ENCODE results near the gene SERGEF.

The SERGEF gene

GRCh38 chr11:17852246-17852645 lies 160.6 kb downstream of the SERGEF start:
- in situ Hi-C loops (cut with HindIII; ENCODE audit: low pct_unique_long_range_greater_than_20kb, low sequenced_read_pairs), result no loop called here
- no peak for DNase-seq (ENCODE audit: low read depth in 1 of 2, low spot score in 1 of 2)
- TF ChIP-seq JUND (IDR thresholded peaks at IDR 0.05; ENCODE audit: low read depth), result no peak

- no peak for DNase-seq (ENCODE audit: low read depth in 1 of 2, low spot score in 1 of 2)
- TF ChIP-seq JUND (IDR thresholded peaks at IDR 0.05; ENCODE audit: low read depth), result no peak
- in situ Hi-C loops (cut with HindIII; ENCODE audit: low pct_unique_long_range_greater_than_20kb, low sequenced_read_pairs), result no loop called here
Measured at GRCh38 chr11:17851697-17852096, 161.2 kb downstream of the SERGEF start.

- in situ Hi-C loops (cut with HindIII; ENCODE audit: low pct_unique_long_range_greater_than_20kb, low sequenced_read_pairs), result no loop called here
- TF ChIP-seq JUND (IDR thresholded peaks at IDR 0.05; ENCODE audit: low read depth), result no peak
- DNase-seq (ENCODE audit: low read depth in 1 of 2, low spot score in 1 of 2), result no peak
Measured at GRCh38 chr11:17850336-17850735, 162.5 kb downstream of the SERGEF start.

GRCh38 chr11:17848715-17849114 lies 164.1 kb downstream of the SERGEF start:
- TF ChIP-seq JUND (IDR thresholded peaks at IDR 0.05; ENCODE audit: low read depth), result no peak
- DNase-seq (ENCODE audit: low read depth in 1 of 2, low spot score in 1 of 2), result no peak
- in situ Hi-C loops (cut with HindIII; ENCODE audit: low pct_unique_long_range_greater_than_20kb, low sequenced_read_pairs), result no loop called here

GRCh38 chr11:17846852-17847453 lies 165.9 kb downstream of the SERGEF start:
- in situ Hi-C loops (cut with HindIII; ENCODE audit: low pct_unique_long_range_greater_than_20kb, low sequenced_read_pairs), result no loop called here
- no peak for TF ChIP-seq JUND (IDR thresholded peaks at IDR 0.05; ENCODE audit: low read depth)
- peak; percentile 6 to 66 for DNase-seq (ENCODE audit: low read depth in 1 of 2, low spot score in 1 of 2)

- in situ Hi-C loops (cut with HindIII; ENCODE audit: low pct_unique_long_range_greater_than_20kb, low sequenced_read_pairs), result no loop called here
- no peak for TF ChIP-seq JUND (IDR thresholded peaks at IDR 0.05; ENCODE audit: low read depth)
- no peak for DNase-seq (ENCODE audit: low read depth in 1 of 2, low spot score in 1 of 2)
Measured at GRCh38 chr11:17845431-17845881, 167.4 kb downstream of the SERGEF start.

- no peak for TF ChIP-seq JUND (IDR thresholded peaks at IDR 0.05; ENCODE audit: low read depth)
- in situ Hi-C loops (cut with HindIII; ENCODE audit: low pct_unique_long_range_greater_than_20kb, low sequenced_read_pairs), result no loop called here
- DNase-seq (ENCODE audit: low read depth in 1 of 2, low spot score in 1 of 2), result no peak
Measured at GRCh38 chr11:17840101-17840548, 172.7 kb downstream of the SERGEF start.

- no peak for TF ChIP-seq JUND (IDR thresholded peaks at IDR 0.05; ENCODE audit: low read depth)
Measured at GRCh38 chr11:17839450-17839849, 173.4 kb downstream of the SERGEF start.

GRCh38 chr11:17838102-17838501 lies 174.7 kb downstream of the SERGEF start:
- no peak for DNase-seq (ENCODE audit: low read depth in 1 of 2, low spot score in 1 of 2)
- in situ Hi-C loops (cut with HindIII; ENCODE audit: low pct_unique_long_range_greater_than_20kb, low sequenced_read_pairs), result no loop called here
- TF ChIP-seq JUND (IDR thresholded peaks at IDR 0.05; ENCODE audit: low read depth), result no peak

More at GRCh38 chr11:17839450-17839849, 173.4 kb downstream of the SERGEF start:
- DNase-seq (ENCODE audit: low read depth in 1 of 2, low spot score in 1 of 2), result no peak
- in situ Hi-C loops (cut with HindIII; ENCODE audit: low pct_unique_long_range_greater_than_20kb, low sequenced_read_pairs), result no loop called here

- DNase-seq (ENCODE audit: low read depth in 1 of 2, low spot score in 1 of 2), result no peak
- in situ Hi-C loops (cut with HindIII; ENCODE audit: low pct_unique_long_range_greater_than_20kb, low sequenced_read_pairs), result no loop called here
- no peak for TF ChIP-seq JUND (IDR thresholded peaks at IDR 0.05; ENCODE audit: low read depth)
Measured at GRCh38 chr11:17831883-17832282, 181.0 kb downstream of the SERGEF start.

- no peak for TF ChIP-seq JUND (IDR thresholded peaks at IDR 0.05; ENCODE audit: low read depth)
- in situ Hi-C loops (cut with HindIII; ENCODE audit: low pct_unique_long_range_greater_than_20kb, low sequenced_read_pairs), result no loop called here
- no peak for DNase-seq (ENCODE audit: low read depth in 1 of 2, low spot score in 1 of 2)
Measured at GRCh38 chr11:17831228-17831627, 181.6 kb downstream of the SERGEF start.

GRCh38 chr11:17828311-17828751 lies 184.5 kb downstream of the SERGEF start:
- in situ Hi-C loops (cut with HindIII; ENCODE audit: low pct_unique_long_range_greater_than_20kb, low sequenced_read_pairs), result no loop called here
- DNase-seq (ENCODE audit: low read depth in 1 of 2, low spot score in 1 of 2), result no peak
- TF ChIP-seq JUND (IDR thresholded peaks at IDR 0.05; ENCODE audit: low read depth), result no peak

GRCh38 chr11:17827006-17827405 lies 185.8 kb downstream of the SERGEF start:
- TF ChIP-seq JUND (IDR thresholded peaks at IDR 0.05; ENCODE audit: low read depth), result no peak
- no peak for DNase-seq (ENCODE audit: low read depth in 1 of 2, low spot score in 1 of 2)
- in situ Hi-C loops (cut with HindIII; ENCODE audit: low pct_unique_long_range_greater_than_20kb, low sequenced_read_pairs), result no loop called here

GRCh38 chr11:17822401-17822781 lies 190.5 kb downstream of the SERGEF start:
- TF ChIP-seq JUND (IDR thresholded peaks at IDR 0.05; ENCODE audit: low read depth), result no peak
- in situ Hi-C loops (cut with HindIII; ENCODE audit: low pct_unique_long_range_greater_than_20kb, low sequenced_read_pairs), result no loop called here
- DNase-seq (ENCODE audit: low read depth in 1 of 2, low spot score in 1 of 2), result no peak
